Mesenchymal stem cell (in vitro differentiated cells and primary cell): ENCODE data around the gene NXPE4.

Experiments used
- DNase-seq: peaks from one replicate; pipeline ENCODE4 v3.0.0-alpha.2; 2013
- H2AFZ ChIP-seq: one replicate; pipeline ENCODE4 v1.6.1; 2013; ENCODE audit warnings: low read depth, mild to moderate bottlenecking, control low read depth, inconsistent platforms, low read length, moderate library complexity
- H2AK5ac ChIP-seq: 2 replicates; pipeline ENCODE4 v1.6.1; 2013; ENCODE audit warnings: low read length, moderate library complexity, mild to moderate bottlenecking, inconsistent platforms; ENCODE audit not compliant: severe bottlenecking
- H2BK120ac ChIP-seq: one replicate; pipeline ENCODE4 v1.6.1; 2013; ENCODE audit warnings: low read depth, mild to moderate bottlenecking, inconsistent platforms, low read length, moderate library complexity
- H2BK12ac ChIP-seq, 2 experiments: one replicate each; pipeline ENCODE4 v1.6.1; 2013; ENCODE audit warnings: inconsistent platforms in 2 of 2, low read length in 2 of 2, mild to moderate bottlenecking in 2 of 2, moderate library complexity in 2 of 2, control low read depth in 1 of 2
- H2BK15ac ChIP-seq: one replicate; pipeline ENCODE4 v1.6.1; 2013; ENCODE audit warnings: mild to moderate bottlenecking, low read depth, inconsistent platforms; ENCODE audit not compliant: poor library complexity, severe bottlenecking
- H2BK5ac ChIP-seq: 2 replicates; pipeline ENCODE4 v1.6.1; 2013; ENCODE audit warnings: low read depth, mild to moderate bottlenecking, low read length, control low read depth, inconsistent platforms; ENCODE audit not compliant: poor library complexity, severe bottlenecking
- H3K14ac ChIP-seq, 2 experiments: one replicate each; pipeline ENCODE4 v1.6.1; 2013; ENCODE audit warnings: inconsistent platforms in 2 of 2, low read length in 2 of 2, control low read depth in 1 of 2, mild to moderate bottlenecking in 1 of 2, moderate library complexity in 1 of 2
- H3K18ac ChIP-seq, 2 experiments: one replicate each; pipeline ENCODE4 v1.6.1; 2013; ENCODE audit warnings: inconsistent platforms in 2 of 2, low read length in 2 of 2, control low read depth in 1 of 2, low read depth in 1 of 2, mild to moderate bottlenecking in 1 of 2
- H3K23ac ChIP-seq, 2 experiments: one replicate each; pipeline ENCODE4 v1.6.1; 2013; ENCODE audit warnings: inconsistent platforms in 2 of 2, low read length in 2 of 2, mild to moderate bottlenecking in 2 of 2, moderate library complexity in 2 of 2, control low read depth in 1 of 2
- H3K27ac ChIP-seq: 2 replicates; pipeline ENCODE4 v1.5.1; 2013; ENCODE audit warnings: mild to moderate bottlenecking, moderate library complexity, low read length, control low read depth, inconsistent platforms; ENCODE audit not compliant: poor library complexity, severe bottlenecking
- H3K27me3 ChIP-seq, 2 experiments: 2 replicates each; pipeline versions ENCODE4 v1.6.1 to v1.7.0; 2013; ENCODE audit warnings: low read length in 2 of 2, mild to moderate bottlenecking in 2 of 2, moderate library complexity in 2 of 2, control low read depth in 1 of 2, inconsistent platforms in 1 of 2; ENCODE audit not compliant: control insufficient read depth in 1 of 2, insufficient read depth in 1 of 2
- H3K36me3 ChIP-seq, 2 experiments: 2 replicates each; pipeline versions ENCODE4 v1.6.1 to v1.7.0; 2013; ENCODE audit warnings: low read length in 2 of 2, control low read depth in 1 of 2, inconsistent platforms in 1 of 2, low read depth in 1 of 2, mild to moderate bottlenecking in 1 of 2; ENCODE audit not compliant: insufficient read depth in 2 of 2, control insufficient read depth in 1 of 2
- H3K4ac ChIP-seq, 2 experiments: one replicate each; pipeline ENCODE4 v1.6.1; 2013; ENCODE audit warnings: inconsistent platforms in 2 of 2, low read length in 2 of 2, mild to moderate bottlenecking in 2 of 2, moderate library complexity in 2 of 2, control low read depth in 1 of 2, low read depth in 1 of 2
- H3K4me1 ChIP-seq: 2 replicates; pipeline ENCODE4 v1.6.1; 2013; ENCODE audit warnings: low read depth, low read length, control low read depth; ENCODE audit not compliant: control insufficient read depth, insufficient read depth
- H3K4me2 ChIP-seq: 2 replicates; pipeline ENCODE4 v1.6.1; 2013; ENCODE audit warnings: low read length, mild to moderate bottlenecking, inconsistent platforms; ENCODE audit not compliant: poor library complexity, severe bottlenecking
- H3K4me3 ChIP-seq, 2 experiments: 2 replicates each; pipeline versions ENCODE4 v1.5.1 to v1.7.0; 2013; ENCODE audit warnings: low read length in 2 of 2, mild to moderate bottlenecking in 2 of 2, control low read depth in 1 of 2, low read depth in 1 of 2; ENCODE audit not compliant: insufficient read depth in 1 of 2
- H3K79me1 ChIP-seq: replicated peaks from 2 replicates; pipeline ENCODE4 v1.6.1; 2013; ENCODE audit warnings: mild to moderate bottlenecking, control low read depth, low read length, inconsistent platforms; ENCODE audit not compliant: poor library complexity, severe bottlenecking
- H3K9ac ChIP-seq: 2 replicates; pipeline ENCODE4 v1.7.0; 2013; ENCODE audit warnings: mild to moderate bottlenecking, low read length, moderate library complexity
- H3K9me3 ChIP-seq: 2 replicates; pipeline ENCODE4 v1.7.0; 2013; ENCODE audit warnings: mild to moderate bottlenecking, low read length; ENCODE audit not compliant: control insufficient read depth
- H4K8ac ChIP-seq: one replicate; pipeline ENCODE4 v1.6.1; 2013; ENCODE audit warnings: inconsistent platforms, mild to moderate bottlenecking, low read length, moderate library complexity
- H4K91ac ChIP-seq: one replicate; pipeline ENCODE4 v1.6.1; 2013; ENCODE audit warnings: mild to moderate bottlenecking, low read length, inconsistent platforms
- WGBS: methylation state at CpG from one replicate; pipeline ENCODE4 v1.1.7; 2013; ENCODE audit warnings: mixed read lengths; 5-methylcytosine and 5-hydroxymethylcytosine counted together

Gene NXPE4

DNA sequence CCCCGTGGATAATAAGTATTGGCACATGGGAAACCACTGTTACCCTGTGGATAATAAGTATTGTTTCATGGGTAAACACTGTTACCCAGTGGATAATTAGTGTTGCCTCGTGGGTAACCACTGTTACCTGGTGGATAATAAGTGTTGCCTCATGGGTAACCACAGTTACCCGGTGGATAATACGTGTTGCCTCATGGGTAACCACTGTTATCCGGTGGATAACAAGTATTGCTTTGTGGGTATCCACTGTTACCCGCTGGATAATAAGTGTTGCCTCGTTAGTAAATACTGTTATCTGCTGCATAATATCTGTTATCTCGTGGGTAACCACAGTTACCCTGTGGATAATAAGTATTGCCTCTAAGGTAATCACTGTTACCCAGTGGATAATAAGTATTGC is 25.5 kb upstream of the NXPE4 start:
- H3K36me3 ChIP-seq, result no peaks in the 10 kb centered on the region
- no peak overlapping the region for H2BK15ac ChIP-seq
- no peak overlapping the region for H2BK5ac ChIP-seq
- H3K4ac ChIP-seq, result no peak overlapping the region
- H3K4me2 ChIP-seq, result no peak overlapping the region
- H3K4me1 ChIP-seq, result no peaks in the 10 kb centered on the region
- H3K9ac ChIP-seq, result no peak overlapping the region
- no peak overlapping the region for H3K4me3 ChIP-seq
- no peak overlapping the region for H3K27ac ChIP-seq
- no peak for DNase-seq
- H2AK5ac ChIP-seq, result no peak overlapping the region
- no peak overlapping the region for H2BK12ac ChIP-seq
- 82% methylated on average over 8 of the region's 8 CpGs for WGBS
- H3K14ac ChIP-seq, result no peak overlapping the region
- H3K23ac ChIP-seq, result no peak overlapping the region
- peaks cover 13% of the 10 kb centered on the region for H3K9me3 ChIP-seq
- no peak overlapping the region for H3K18ac ChIP-seq
- H3K27me3 ChIP-seq, result no peaks in the 10 kb centered on the region
- H2AFZ ChIP-seq, result no peak overlapping the region
- H4K91ac ChIP-seq, result no peak overlapping the region
- no peaks in the 10 kb centered on the region for H3K79me1 ChIP-seq
- no peak overlapping the region for H2BK120ac ChIP-seq
- no peak overlapping the region for H4K8ac ChIP-seq

DNA sequence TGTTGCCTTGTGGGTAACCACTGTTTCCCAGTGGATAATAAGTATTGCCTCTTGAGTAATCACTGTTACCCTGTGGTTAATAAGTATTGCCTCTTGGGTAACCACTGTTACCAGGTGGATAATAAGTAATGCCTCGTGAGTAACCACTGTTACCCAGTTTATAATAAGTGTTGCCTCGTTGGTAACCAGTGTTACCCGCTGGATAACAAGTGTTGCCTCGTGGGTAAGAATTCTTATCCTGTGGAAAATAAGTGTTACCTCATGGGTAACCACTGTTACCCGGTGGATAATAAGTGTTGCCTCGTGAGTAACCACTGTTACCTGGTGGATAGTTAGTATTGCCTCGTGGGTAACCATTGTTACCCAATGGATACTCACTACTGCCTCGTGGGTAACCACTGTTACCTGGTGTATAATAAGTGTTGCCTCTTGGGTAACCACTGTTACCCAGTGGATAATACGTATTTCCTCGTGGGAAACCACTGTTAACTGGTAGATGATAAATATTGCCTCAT is 24.1 kb upstream of the NXPE4 start:
- no peak overlapping the region for H2BK15ac ChIP-seq
- no peak overlapping the region for H3K4me2 ChIP-seq
- no peak overlapping the region for H2BK120ac ChIP-seq
- no peak overlapping the region for H3K14ac ChIP-seq
- peaks cover 13% of the 10 kb centered on the region for H3K9me3 ChIP-seq
- no peak overlapping the region for H4K91ac ChIP-seq
- no peak overlapping the region for H3K18ac ChIP-seq
- no peaks in the 10 kb centered on the region for H3K36me3 ChIP-seq
- H2BK12ac ChIP-seq, result no peak overlapping the region
- no peak overlapping the region for H2AFZ ChIP-seq
- H2BK5ac ChIP-seq, result no peak overlapping the region
- H2AK5ac ChIP-seq, result no peak overlapping the region
- 80% methylated on average over 10 of the region's 10 CpGs for WGBS
- H3K4me3 ChIP-seq, result no peak overlapping the region
- no peak overlapping the region for H3K9ac ChIP-seq
- H3K4me1 ChIP-seq, result no peaks in the 10 kb centered on the region
- H3K4ac ChIP-seq, result no peak overlapping the region
- H4K8ac ChIP-seq, result no peak overlapping the region
- DNase-seq, result no peak
- no peaks in the 10 kb centered on the region for H3K79me1 ChIP-seq
- H3K27me3 ChIP-seq, result no peaks in the 10 kb centered on the region
- no peak overlapping the region for H3K27ac ChIP-seq
- H3K23ac ChIP-seq, result no peak overlapping the region

- H3K4me1 ChIP-seq, result no peaks in the 10 kb centered on the region
- H3K4ac ChIP-seq, result no peak overlapping the region
- H3K9me3 ChIP-seq, result peaks cover 13% of the 10 kb centered on the region
- H2AK5ac ChIP-seq, result no peak overlapping the region
- H3K9ac ChIP-seq, result no peak overlapping the region
- H2BK15ac ChIP-seq, result no peak overlapping the region
- no peak overlapping the region for H4K91ac ChIP-seq
- H3K23ac ChIP-seq, result no peak overlapping the region
- no peak overlapping the region for H3K18ac ChIP-seq
- no peaks in the 10 kb centered on the region for H3K79me1 ChIP-seq
- no peak overlapping the region for H2BK5ac ChIP-seq
- H3K14ac ChIP-seq, result no peak overlapping the region
- 92% methylated on average over 5 of the region's 5 CpGs for WGBS
- H3K27me3 ChIP-seq, result no peaks in the 10 kb centered on the region
- no peak overlapping the region for H2BK120ac ChIP-seq
- no peak overlapping the region for H3K4me2 ChIP-seq
- no peak overlapping the region for H2AFZ ChIP-seq
- no peak overlapping the region for H3K4me3 ChIP-seq
- no peak overlapping the region for H3K27ac ChIP-seq
- H4K8ac ChIP-seq, result no peak overlapping the region
- H3K36me3 ChIP-seq, result no peaks in the 10 kb centered on the region
- no peak for DNase-seq
- H2BK12ac ChIP-seq, result no peak overlapping the region
Observed at GRCh38 chr11:114618139-114618538, 22.6 kb upstream of the NXPE4 start.

DNA sequence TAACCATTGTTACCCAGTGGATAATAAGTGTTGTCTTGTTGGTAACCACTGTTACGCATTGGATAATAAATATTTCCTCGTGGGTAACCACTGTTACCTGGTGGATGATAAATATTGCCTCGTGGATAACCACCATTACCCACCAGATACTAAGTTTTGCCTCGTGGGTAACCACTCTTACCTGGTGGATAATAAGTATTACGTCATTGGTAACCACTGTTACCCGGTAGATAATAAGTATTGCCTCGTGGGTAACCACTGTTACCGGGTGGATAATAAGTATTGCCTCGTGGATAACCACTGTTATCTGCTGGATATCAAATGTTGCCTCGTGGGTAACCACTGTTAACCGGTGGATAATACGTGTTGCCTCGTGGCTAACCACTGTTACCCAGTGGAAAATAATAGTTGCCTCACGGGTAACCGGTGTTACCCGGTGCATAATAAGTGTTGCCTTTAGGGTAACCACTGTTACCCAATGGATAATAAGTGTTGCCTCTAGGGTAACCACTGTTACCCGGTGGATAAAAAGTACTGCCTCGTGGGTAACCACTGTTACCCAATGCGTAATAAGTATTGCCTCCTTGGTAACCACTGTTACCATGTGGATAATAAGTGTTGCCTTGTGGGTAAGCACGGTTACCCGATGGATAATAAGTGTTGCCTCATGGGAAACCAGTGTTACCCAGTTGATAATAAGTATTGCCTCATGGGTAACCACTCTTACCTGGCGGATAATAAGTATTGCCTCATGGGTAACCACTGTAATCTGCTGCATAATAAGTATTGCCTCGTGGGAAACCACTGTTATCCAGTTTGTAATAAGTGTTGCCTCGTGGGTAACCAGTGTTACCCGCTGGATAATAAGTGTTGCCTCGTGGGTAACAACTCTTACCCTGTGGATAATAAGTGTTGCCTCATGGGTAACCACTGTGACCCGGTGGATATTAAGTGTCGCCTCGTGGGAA is 21.9 kb upstream of the NXPE4 start:
- H3K79me1 ChIP-seq, result no peaks in the 10 kb centered on the region
- H3K27me3 ChIP-seq, result no peaks in the 10 kb centered on the region
- no peak overlapping the region for H4K91ac ChIP-seq
- H2AK5ac ChIP-seq, result no peak overlapping the region
- no peak overlapping the region for H3K4ac ChIP-seq
- no peak overlapping the region for H4K8ac ChIP-seq
- no peak overlapping the region for H3K23ac ChIP-seq
- no peak overlapping the region for H2BK15ac ChIP-seq
- no peak overlapping the region for H3K4me2 ChIP-seq
- no peak overlapping the region for H3K4me3 ChIP-seq
- H2BK12ac ChIP-seq, result no peak overlapping the region
- no peak overlapping the region for H2AFZ ChIP-seq
- DNase-seq, result no peak
- peaks cover 7% of the 10 kb centered on the region for H3K9me3 ChIP-seq
- H2BK120ac ChIP-seq, result no peak overlapping the region
- no peak overlapping the region for H3K18ac ChIP-seq
- no peak overlapping the region for H3K14ac ChIP-seq
- H3K4me1 ChIP-seq, result no peaks in the 10 kb centered on the region
- H3K9ac ChIP-seq, result no peak overlapping the region
- H3K36me3 ChIP-seq, result no peaks in the 10 kb centered on the region
- H3K27ac ChIP-seq, result no peak overlapping the region
- no peak overlapping the region for H2BK5ac ChIP-seq
- 89% methylated on average over 29 of the region's 29 CpGs for WGBS
